ENCODE data around the gene KRTAP9-1.
"Not testable (repeated sequence)": the region's sequence is repeated elsewhere in the genome, so short reads cannot be mapped to it uniquely, and the experiment has no call there.

KRTAP9-1 gene, protein sequence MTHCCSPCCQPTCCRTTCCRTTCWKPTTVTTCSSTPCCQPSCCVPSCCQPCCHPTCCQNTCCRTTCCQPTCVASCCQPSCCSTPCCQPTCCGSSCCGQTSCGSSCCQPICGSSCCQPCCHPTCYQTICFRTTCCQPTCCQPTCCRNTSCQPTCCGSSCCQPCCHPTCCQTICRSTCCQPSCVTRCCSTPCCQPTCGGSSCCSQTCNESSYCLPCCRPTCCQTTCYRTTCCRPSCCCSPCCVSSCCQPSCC
- 0 reads per million in 4 donors for total RNA-seq

DNA sequence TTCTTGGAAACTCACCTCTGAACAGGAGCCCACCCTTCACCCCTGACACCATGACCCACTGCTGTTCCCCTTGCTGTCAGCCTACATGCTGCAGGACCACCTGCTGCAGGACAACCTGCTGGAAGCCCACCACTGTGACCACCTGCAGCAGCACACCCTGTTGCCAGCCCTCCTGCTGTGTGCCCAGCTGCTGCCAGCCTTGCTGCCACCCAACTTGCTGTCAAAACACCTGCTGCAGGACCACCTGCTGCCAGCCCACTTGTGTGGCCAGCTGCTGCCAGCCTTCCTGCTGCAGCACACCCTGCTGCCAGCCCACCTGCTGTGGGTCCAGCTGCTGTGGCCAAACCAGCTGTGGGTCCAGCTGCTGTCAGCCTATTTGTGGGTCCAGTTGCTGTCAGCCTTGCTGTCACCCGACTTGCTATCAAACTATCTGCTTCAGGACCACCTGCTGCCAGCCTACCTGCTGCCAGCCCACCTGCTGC, at the start of gene KRTAP9-1:
TSS of gene KRTAP9-1 (plus strand) at position 51 of the 482 bp plus-strand sequence. CDS start at position 51, 0 bp downstream.
- DNase-seq: not testable (repeated sequence)

DNA sequence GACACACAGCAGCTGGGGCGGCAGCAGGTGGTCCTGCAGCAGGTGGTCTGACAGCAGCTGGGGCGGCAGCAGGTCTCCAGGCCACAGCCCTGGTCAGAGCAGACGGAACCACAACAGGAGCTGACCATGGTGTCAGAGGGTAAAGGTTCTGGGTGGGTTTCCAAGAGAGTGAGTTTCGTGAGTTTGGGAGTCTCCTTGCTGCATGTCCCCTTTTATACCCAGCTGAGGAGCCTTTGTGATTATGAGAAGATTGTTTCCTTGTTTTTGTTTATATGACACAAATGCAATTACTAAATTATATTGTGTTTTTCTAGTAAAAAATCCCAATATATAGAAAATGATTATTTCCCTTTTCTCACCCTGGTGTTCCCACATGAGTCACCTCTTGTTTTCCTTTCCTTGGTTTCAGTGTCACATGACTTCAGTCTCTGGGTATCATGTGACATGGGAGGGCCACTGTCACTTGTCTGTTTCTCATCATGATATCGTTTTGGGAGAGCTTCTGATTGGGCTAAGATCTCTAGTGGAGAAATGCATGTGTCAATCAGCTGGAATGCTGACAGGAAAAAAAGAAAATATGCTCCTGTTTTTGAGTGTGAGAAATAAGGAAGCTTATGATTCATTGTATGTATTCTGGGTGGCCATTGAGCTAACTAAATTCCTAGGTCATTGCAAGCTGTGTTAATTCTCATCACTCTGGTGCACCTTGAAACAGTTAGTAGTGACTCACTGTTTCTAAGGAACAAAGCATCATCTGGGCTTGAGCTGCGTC, 49.1 kb upstream of the KRTAP9-1 start, which contains the start of gene KRTAP4-6:
TSS of gene KRTAP4-6 (minus strand) at position 185 of the 772 bp plus-strand sequence. CDS start at position 128, 57 bp downstream.
- no peak for DNase-seq

DNA sequence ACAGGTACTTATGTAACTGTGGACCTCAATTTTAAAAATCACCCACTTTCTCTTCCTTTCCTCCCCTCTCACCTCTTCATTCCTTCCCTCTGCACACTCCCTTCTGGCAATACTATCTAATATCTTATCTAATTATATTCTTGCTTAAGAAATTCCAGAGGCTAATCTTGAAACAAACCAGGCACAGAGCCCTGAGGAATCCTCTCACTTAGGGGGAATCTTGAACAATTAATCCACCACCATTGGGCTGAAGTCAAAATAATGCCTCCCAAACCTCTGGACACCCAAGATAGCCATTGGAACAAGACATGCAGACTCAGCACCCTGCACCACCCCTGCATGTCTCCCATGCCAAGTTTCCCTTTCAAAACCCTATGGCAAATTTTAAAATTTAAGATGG, 48.3 kb upstream of the KRTAP9-1 start:
- no peak for DNase-seq

DNA sequence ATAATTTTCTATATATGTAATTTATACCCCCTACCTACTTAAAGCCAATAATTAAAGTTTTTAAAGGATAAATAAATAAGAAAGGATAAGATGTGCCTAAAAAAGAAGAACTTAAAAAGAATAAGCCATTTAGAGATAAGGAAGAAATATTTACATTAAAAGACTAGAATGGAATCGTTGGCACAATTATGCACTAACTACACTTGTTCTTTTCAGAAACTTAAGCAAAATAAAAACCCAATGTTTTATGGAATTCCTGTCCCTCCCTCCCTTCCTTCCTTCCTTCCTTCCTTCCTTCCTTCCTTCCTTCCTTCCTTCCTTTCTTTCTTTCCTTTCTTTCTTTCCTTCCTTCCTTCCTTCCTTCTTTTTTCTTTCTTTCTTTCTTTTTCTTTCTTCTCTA, 44.8 kb upstream of the KRTAP9-1 start:
- DNase-seq: no peak

DNA sequence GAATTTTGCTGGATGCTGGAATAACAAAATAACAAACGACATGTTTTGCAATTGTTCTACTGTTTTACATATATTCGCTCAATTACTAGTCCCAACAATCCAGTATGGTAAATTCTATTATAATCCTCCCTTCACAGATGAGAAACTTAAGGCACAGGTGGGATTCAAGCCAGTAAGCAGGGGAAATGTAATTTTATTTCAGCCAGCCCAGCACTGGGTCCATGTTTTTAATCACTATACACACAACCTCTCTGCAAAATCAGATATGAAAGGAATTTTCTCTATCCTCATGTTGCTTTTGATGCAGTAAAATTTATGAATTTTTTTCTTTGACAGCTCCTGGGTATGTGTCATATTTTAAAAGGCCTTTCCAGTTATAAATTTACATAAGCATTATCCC, 44.4 kb upstream of the KRTAP9-1 start:
- DNase-seq: no peak

DNA sequence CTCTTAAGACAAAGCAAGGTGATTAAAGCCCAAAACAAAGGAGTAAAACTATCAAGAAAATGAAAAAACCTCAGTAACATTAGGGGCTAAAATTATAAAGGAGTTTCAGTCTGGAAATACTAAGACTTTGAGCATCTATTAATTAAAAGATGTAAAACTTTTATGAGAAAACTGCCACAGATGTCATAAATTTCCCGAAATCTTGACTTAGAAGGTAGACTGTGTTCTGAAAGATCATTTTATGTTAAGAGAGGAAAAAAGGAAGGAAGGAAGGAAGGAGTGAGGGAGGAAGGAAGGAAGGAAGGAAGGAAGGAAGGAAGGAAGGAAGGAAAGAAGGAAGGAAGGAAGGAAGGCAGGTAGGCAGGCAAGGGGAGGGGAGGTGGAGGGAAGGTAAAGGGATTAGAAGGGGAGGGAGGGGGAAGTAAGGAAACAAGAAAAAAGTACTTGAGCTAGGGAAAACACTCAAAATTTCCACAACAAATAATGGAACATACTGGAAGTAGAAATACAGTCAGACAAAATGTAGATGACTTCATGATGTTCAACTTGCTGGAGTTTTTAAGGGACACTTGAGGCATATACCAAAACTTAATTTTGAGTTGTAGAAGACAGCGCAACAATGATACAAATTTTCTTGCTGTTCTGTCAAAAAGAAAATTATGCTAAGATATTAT, 42.0 kb upstream of the KRTAP9-1 start:
- no peak for DNase-seq

DNA sequence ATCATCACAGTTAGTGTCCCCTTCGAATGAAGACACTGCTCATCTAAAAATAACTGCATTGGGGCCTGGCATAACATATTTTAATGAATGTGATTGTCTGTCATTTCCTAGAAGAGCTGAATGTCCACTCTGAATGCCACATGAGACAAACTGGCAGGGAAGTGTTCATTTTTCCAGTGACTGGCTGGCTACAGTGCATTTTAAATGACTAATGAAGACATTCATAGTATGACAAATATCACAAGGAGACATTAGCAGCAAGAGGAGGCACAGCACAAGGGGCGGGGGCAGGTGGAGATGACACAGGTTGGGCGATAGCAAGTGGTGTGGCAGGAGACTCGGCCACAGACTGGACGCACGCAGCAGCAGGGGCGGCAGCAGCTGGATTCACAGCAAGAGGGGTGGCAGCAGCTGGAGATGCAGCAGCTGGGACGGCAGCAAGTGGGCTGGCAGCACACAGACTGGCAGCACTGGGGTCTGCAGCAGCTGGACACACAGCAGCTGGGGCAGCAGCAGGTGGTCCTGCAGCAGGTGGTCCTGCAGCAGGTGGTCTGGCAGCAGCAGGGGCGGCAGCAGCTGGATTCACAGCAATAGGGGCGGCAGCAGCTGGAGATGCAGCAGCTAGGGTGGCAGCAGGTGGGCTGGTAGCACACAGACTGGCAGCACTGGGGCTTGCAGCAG, 40.6 kb upstream of the KRTAP9-1 start:
- not testable (repeated sequence) for DNase-seq

DNA sequence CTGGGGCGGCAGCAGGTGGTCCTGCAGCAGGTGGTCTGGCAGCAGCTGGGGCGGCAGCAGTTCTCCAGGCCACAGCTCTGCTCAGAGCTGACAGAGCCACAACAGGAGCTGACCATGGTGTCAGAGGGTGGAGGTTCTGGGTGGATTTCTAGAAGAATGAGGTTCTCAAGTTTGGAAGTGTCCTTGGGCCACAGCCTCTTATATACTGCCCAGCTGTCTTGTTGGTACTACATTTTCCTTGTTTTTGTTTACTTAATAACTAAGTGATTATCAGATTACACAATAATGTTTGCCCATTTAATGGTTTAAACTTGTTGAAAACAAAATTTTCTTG, 40.1 kb upstream of the KRTAP9-1 start, which contains the start of gene KRTAP4-5:
TSS of gene KRTAP4-5 (minus strand) at position 174 of the 334 bp plus-strand sequence. CDS start at position 116, 58 bp downstream.
- no peak for DNase-seq

DNA sequence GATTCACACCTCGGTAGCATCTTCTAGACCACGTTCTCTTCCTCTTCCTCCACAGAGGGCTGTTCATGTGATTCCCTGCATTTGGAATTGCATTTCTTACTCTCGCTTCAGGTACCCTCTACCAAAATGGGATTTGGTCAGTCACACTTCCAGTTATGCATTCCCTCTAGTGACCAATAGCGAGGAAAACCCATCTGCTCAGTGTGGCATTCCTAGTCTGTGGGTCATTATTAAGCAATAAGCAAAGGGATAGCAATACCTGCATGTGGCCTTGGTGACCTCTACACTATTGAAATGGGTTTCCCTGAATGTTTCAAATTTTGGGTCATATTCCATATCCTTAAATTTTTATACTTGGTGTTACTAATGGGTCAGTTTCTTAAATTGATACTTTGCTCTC, 39.7 kb upstream of the KRTAP9-1 start:
- no peak for DNase-seq

DNA sequence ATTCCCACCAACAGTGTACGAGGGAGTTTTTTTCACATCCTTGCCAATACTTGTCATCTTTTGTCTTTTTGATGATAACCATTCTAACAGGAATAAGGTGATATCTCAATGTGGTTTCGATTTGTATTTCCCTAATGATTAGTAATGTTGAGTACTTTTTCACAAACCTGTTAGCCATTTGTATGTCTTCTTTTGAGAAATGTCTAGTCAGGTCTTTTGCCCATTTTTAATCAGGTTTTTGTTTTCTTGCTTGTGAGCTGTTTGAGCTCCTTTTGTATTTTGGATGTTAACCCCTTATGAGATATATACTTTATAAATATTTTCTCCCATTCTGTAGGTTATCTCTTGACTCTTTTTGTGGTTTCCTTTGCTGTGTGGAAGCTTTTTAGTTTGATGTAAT, 38.2 kb upstream of the KRTAP9-1 start:
- no peak for DNase-seq

DNA sequence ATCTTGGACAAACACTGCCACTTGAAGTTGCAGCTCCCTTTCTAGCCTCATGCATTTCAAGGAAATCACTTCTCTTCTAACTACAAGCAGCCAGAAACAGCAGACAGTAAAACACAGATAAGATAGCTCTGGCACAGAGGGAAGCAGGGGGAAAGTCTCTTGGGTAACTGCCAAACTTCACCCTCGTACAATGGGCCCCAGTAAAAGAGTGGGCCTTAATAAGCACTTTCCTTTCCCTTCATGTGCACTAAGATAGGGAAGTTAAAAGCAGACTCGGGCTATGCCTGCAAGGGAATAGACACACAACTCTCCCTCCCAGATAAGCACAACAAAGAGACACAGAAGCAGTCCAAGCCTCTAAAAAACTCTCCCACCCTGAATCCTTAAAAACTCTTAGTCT, 35.8 kb upstream of the KRTAP9-1 start:
- no peak for DNase-seq

DNA sequence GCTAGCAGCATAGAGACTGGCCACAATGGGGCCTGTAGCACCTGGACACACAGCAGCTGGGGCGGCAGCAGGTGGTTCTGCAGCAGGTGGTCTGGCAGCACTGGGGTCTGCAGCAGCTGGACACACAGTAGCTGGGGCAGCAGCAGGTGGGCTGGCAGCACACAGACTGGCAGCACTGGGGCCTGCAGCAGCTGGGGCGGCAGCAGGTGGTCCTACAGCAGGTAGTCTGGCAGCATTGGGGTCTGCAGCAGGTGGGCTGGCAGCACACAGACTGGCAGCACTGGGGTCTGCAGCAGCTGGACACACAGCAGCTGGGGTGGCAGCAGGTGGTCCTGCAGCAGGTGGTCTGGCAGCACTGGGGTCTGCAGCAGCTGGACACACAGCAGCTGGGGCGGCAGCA, 29.5 kb upstream of the KRTAP9-1 start:
- DNase-seq: not testable (repeated sequence)

DNA sequence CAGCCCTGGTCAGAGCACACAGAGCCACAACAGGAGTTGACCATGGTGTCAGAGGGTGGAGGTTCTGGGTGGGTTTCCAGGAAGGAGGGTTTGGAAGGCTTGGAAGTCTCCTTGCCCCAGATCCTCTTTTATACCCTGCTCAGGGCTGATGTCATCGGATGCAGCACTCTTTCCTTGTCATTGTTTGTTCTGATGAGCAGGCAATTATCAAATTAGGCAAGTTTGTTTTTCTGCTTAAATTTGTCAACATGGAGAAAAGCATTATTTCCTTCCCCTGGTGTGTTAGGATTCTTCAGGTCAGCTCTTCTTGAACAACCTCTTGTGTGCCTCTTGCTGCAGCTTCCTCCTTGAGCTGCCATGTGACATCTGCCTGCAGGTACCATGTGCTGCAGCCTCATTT, 29.0 kb upstream of the KRTAP9-1 start, which contains the start of gene KRTAP4-4:
TSS of gene KRTAP4-4 (minus strand) at position 101 of the 400 bp plus-strand sequence. CDS start at position 44, 57 bp downstream.
- DNase-seq: no peak

DNA sequence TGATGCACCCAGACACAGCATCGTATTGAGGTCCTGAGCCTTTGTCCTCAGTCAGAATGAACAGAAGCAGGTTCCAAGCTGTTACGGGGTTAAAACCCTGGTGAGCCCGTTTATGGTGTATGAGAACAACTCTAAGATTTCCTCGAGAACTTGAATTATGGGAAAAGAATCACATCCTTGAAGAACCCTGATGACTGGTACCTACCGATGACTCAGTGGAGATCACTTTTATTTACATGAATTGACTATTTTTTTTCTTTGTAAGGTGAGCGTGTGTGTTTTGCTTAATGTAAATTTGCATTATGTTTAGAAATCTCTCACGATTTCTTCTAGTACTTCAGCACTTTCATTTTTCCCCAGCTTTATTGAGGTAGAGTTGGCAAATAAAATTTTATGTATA, 25.9 kb upstream of the KRTAP9-1 start:
- no peak for DNase-seq

DNA sequence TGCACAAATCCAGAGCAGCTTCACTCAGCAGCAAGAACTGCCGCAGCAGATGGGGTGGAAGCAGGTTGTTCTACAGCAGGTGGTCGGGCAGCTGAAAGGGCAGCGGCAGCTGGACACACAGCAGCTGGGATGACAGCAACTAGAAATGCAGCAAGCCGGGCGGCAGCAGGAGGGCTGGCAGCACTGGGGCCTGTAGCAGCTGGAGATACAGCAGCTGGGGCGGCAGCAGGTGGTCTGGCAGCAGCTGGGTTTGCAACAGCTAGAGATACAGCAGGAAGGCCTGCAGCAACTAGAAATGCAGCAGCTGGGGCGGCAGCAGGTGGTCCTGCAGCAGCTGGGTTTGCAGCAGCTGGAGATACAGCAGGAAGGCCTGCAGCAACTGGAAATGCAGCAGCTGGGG, 22.1 kb upstream of the KRTAP9-1 start:
- DNase-seq: no peak

DNA sequence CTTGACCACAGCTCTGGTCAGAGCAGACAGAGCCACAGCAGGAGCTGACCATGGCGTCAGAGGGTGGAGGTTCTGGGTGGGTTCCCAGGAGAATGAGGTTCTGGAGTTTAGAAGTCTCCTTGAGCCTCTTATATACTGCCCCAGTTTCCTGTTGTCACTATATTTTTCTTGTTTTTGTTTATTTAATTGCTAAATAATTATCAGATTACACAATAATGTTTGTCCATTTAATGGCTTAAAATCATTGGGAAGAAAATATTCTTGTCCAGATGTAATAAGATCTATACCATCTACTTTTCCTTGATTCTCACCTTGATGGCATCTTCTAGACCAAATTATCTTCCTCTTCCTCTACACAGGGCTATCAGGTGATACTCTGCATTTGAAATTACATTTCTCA, 21.6 kb upstream of the KRTAP9-1 start, which contains the start of gene KRTAP4-3:
TSS of gene KRTAP4-3 (minus strand) at position 101 of the 400 bp plus-strand sequence. CDS start at position 52, 49 bp downstream.
- DNase-seq: no peak

DNA sequence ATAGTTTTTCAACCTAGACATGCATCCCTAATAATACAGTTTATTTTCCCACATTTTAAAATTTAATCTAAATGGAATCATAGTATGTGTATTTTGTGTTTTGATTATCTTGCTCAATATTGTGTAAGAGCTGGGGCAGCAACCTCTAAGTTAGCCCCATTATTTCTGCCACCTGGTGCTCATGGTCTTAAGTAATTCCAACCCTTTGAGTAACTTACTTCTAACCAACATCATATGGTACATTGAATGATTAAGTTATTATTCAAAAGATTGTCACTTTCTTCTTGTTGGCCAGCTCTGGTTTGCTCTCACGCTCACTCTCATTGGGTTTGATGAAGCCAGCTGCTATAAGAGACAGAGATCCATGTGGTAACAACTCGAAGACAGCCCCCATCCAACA, 17.8 kb upstream of the KRTAP9-1 start:
- no peak for DNase-seq

DNA sequence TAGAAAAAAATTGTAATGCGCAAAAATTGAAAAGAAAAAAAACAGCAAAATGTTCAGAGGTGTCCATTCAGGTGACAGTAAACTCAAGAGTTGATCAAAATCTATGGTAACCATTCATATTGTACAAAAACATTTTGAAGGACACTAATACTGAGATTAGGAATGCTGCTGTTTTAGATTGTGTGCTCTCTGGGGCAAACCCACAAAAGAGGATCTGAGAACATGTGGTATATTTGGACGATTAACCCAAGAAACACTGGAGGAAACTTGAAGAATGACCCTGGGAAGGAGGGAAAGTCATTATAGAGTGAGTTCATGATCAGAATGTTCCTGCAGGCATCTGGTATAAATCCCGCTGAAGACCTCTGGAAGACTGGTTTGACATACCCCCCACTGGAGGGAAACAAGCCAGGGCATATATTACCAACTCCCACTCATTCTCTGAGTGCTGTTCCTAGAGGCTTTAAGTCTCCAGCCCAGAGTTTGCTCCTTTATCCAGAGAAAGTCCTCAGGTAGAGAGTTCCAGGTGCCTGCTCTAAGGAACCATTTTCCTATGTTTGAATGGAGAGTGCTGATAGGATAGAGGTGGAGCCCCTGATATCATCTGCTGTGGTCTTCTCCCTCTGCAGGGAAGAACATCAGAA, 12.8 kb upstream of the KRTAP9-1 start:
- no peak for DNase-seq

DNA sequence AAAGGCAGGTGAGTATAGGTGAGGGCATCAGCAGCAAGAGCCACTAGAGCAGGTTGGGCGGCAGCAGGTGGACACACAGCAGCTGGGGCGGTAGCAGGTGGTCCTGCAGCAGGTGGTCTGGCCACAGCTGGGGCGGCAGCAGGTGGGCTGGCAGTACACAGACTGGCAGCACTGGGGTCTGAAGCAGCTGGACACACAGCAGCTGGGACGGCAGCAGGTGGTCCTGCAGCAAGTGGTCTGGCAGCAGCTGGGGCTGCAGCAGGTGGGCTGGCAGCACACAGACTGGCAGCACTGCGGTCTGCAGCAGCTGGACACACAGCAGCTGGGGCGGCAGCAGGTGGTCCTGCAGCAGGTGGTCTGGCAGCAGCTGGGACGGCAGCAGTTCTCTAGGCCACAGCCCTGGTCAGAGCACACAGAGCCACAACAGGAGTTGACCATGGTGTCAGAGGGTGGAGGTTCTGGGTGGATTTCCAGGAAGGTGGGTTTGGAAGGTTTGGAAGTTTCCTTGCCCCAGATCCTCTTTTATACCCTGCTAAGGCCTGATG, 11.9 kb upstream of the KRTAP9-1 start, which contains the start of gene KRTAP4-2:
TSS of gene KRTAP4-2 (minus strand) at position 495 of the 545 bp plus-strand sequence. CDS start at position 438, 57 bp downstream.
- no peak for DNase-seq

DNA sequence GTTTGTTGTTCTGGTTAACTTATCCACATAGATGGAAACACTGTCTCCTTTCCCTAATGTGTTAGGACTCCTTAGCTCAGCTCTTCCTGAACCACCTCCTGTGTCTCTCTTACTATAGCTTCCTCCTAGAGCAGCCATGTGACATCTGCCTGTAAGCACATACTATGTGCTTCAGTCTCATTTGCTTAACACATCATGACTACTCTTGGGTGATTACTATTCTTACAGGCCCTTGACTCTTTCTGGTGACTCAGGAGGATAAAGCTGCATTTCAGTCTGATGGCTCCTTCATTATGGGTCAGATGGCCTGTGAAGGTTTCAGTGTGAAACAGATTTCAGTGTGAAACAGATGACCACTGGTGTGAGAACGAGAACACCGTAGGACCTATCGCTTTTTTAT, 11.3 kb upstream of the KRTAP9-1 start:
- DNase-seq: no peak

DNA sequence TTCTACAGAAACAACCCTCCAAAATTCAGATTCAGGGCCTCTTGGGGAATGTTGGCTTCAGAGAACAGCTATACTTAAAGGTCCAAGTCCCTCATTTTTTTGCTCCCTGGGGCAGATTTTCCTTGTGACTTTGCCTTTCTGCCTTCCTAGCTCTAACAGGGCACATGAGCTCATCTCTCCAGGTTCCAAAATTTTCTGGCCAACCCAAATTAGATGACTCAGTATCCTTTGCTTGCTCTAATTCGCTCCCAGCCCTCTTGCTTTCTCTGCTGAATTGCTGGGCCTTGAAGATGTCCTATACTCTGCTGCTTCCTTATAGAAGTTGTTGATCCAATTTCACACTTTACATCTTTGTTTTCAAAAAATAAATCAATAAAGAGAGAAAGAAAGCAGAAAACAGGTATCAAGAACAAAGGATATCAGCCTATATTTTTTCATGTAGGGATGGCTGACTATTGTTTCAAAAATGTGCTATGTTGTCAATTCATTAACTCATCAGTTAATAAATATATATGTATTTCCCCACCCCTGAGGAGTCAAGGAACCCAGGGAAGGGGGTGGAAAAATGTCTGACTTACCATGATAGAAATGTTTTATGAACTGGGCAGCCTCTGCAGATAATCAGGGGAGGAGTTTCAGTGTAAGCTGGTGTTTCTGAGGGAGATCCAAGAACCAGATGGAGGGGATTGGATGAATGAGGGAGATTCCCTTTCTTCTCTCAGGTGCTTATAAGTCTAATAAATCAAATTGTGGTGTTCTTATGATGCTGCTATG, 10.7 kb upstream of the KRTAP9-1 start:
- no peak for DNase-seq

Data from T-helper 1 cell (primary cell).